Endothelial cell of hepatic sinusoid (primary cell): ENCODE measurements around the gene ZNF608.

Experiments used
- in situ Hi-C: cut with HindIII; loops from 2 replicates; pipeline ENCODE4 v1.10.0; 2017; ENCODE audit warnings: low sequenced_read_pairs

Gene ZNF608

GRCh38 chr5:124724357-124725039 lies 21.9 kb downstream of the ZNF608 start:
- in situ Hi-C loops, result loop anchor here (5.0 kb wide), 1 partner anchor 47 kb away; no protein-coding TSS in a partner anchor

- in situ Hi-C loops, result no loop called here
These were observed 25.2 kb downstream of the ZNF608 start for GRCh38 chr5:124721229-124721735.

GRCh38 chr5:124720593-124720992 lies 25.8 kb downstream of the ZNF608 start:
- in situ Hi-C loops, result no loop called here

GRCh38 chr5:124719113-124719967 lies 27.1 kb downstream of the ZNF608 start:
- in situ Hi-C loops, result no loop called here

GRCh38 chr5:124718380-124718789 lies 28.1 kb downstream of the ZNF608 start:
- in situ Hi-C loops, result no loop called here

GRCh38 chr5:124716169-124716568 lies 30.3 kb downstream of the ZNF608 start:
- in situ Hi-C loops, result no loop called here

- in situ Hi-C loops, result no loop called here
These were observed 31.5 kb downstream of the ZNF608 start for GRCh38 chr5:124714910-124715309.

GRCh38 chr5:124713595-124713994 lies 32.8 kb downstream of the ZNF608 start:
- in situ Hi-C loops, result no loop called here

GRCh38 chr5:124712731-124713305 lies 33.6 kb downstream of the ZNF608 start:
- in situ Hi-C loops, result no loop called here

- in situ Hi-C loops, result no loop called here
These were observed 38.4 kb downstream of the ZNF608 start for GRCh38 chr5:124708086-124708485.

- in situ Hi-C loops, result no loop called here
These were observed 38.9 kb downstream of the ZNF608 start for GRCh38 chr5:124707520-124707919.

GRCh38 chr5:124706729-124707361 lies 39.6 kb downstream of the ZNF608 start:
- in situ Hi-C loops, result no loop called here

GRCh38 chr5:124706051-124706450 lies 40.4 kb downstream of the ZNF608 start:
- in situ Hi-C loops, result no loop called here

- in situ Hi-C loops, result no loop called here
These were observed 40.9 kb downstream of the ZNF608 start for GRCh38 chr5:124705577-124705976.

- in situ Hi-C loops, result no loop called here
These were observed 41.7 kb downstream of the ZNF608 start for GRCh38 chr5:124704594-124705284.

- in situ Hi-C loops, result no loop called here
These were observed 42.4 kb downstream of the ZNF608 start for GRCh38 chr5:124703995-124704394.

- in situ Hi-C loops, result no loop called here
These were observed 43.9 kb downstream of the ZNF608 start for GRCh38 chr5:124702525-124702924.

GRCh38 chr5:124701873-124702425 lies 44.5 kb downstream of the ZNF608 start:
- in situ Hi-C loops, result no loop called here

- in situ Hi-C loops, result no loop called here
These were observed 45.4 kb downstream of the ZNF608 start for GRCh38 chr5:124701016-124701415.

GRCh38 chr5:124700333-124700732 lies 46.1 kb downstream of the ZNF608 start:
- in situ Hi-C loops, result no loop called here
